ENCODE measurements around the gene CUL2. TPM values are rescaled to one million over a fixed set of nuclear protein-coding genes. Genes with fewer than 3 reads are reported as not detected.
"Not testable (repeated sequence)": the region's sequence is repeated elsewhere in the genome, so short reads cannot be mapped to it uniquely, and the experiment has no call there.

The CUL2 gene
- total RNA-seq, 4 donors from 2014 or later: 12.7 to 21.2 (median 19.5) TPM

DNA sequence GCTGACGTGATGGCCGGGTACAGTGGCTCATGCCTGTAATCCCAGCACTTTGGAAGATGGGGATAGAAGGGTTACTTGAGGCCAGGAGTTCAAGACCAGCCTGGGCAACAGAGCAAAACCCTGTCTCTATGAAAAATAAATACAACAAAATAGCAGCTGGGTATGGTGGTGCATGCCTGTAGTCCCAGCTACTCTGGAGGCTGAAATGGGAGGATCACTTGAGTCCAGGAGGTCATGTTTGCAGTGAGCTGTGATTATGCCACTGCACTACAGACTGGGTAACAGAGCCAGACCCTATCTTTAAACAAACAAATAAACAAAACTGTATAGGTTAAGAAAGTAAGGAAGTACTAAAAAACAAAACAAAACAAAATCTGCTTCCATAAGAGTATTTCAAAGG, 6.2 kb upstream of the CUL2 start:
- no peaks in the 10 kb centered on the region for H3K36me3 ChIP-seq
- no peak for DNase-seq
- peaks cover 0 to 19% (median 0%) of the 10 kb centered on the region in 4 donors for H3K27me3 ChIP-seq
- TF ChIP-seq, protein P1, sequence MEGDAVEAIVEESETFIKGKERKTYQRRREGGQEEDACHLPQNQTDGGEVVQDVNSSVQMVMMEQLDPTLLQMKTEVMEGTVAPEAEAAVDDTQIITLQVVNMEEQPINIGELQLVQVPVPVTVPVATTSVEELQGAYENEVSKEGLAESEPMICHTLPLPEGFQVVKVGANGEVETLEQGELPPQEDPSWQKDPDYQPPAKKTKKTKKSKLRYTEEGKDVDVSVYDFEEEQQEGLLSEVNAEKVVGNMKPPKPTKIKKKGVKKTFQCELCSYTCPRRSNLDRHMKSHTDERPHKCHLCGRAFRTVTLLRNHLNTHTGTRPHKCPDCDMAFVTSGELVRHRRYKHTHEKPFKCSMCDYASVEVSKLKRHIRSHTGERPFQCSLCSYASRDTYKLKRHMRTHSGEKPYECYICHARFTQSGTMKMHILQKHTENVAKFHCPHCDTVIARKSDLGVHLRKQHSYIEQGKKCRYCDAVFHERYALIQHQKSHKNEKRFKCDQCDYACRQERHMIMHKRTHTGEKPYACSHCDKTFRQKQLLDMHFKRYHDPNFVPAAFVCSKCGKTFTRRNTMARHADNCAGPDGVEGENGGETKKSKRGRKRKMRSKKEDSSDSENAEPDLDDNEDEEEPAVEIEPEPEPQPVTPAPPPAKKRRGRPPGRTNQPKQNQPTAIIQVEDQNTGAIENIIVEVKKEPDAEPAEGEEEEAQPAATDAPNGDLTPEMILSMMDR (IDR thresholded peaks at IDR 0.05): no peak
- no peak for TF ChIP-seq POLR2A (IDR thresholded peaks at IDR 0.05)
- intact Hi-C loops (cut with DNase I): no loop called here
- no peaks in the 10 kb centered on the region for H3K9me3 ChIP-seq
- peaks cover 0 to under 1% (median 0%) of the 10 kb centered on the region in 3 donors for H3K4me1 ChIP-seq
- H3K4me3 ChIP-seq: no peak overlapping the region
- WGBS, 2 donors: 72 to 74% methylated on average over 2 of the region's 2 CpGs
- no peak overlapping the region for H3K27ac ChIP-seq

- intact Hi-C loops (cut with DNase I): no loop called here
- H3K27ac ChIP-seq: no peak overlapping the region
- peaks cover 12 to 26% (median 18%) of the 10 kb centered on the region in 3 donors for H3K4me1 ChIP-seq
- DNase-seq: no peak
- TF ChIP-seq POLR2A (IDR thresholded peaks at IDR 0.05): no peak
- TF ChIP-seq, protein P1 (IDR thresholded peaks at IDR 0.05): no peak
- no peaks in the 10 kb centered on the region for H3K36me3 ChIP-seq
- WGBS, 2 donors: 21 to 54% methylated on average over 1 of the region's 1 CpG
- H3K4me3 ChIP-seq: no peak overlapping the region
- H3K9me3 ChIP-seq: no peaks in the 10 kb centered on the region
- peaks cover 0 to 19% (median 0%) of the 10 kb centered on the region in 4 donors for H3K27me3 ChIP-seq
Observed at GRCh38 chr10:35092851-35093250, 2.7 kb upstream of the CUL2 start.

GRCh38 chr10:35091994-35092790, 2.1 kb upstream of the CUL2 start:
- peaks cover 0 to 15% (median 0%) of the 10 kb centered on the region in 4 donors for H3K27me3 ChIP-seq
- intact Hi-C loops (cut with DNase I): no loop called here
- no peak for TF ChIP-seq POLR2A (IDR thresholded peaks at IDR 0.05)
- TF ChIP-seq, protein P1 (IDR thresholded peaks at IDR 0.05): no peak
- no peaks in the 10 kb centered on the region for H3K36me3 ChIP-seq
- no peak overlapping the region for H3K27ac ChIP-seq
- H3K9me3 ChIP-seq: no peaks in the 10 kb centered on the region
- DNase-seq: no peak
- H3K4me3 ChIP-seq: no peak overlapping the region
- H3K4me1 ChIP-seq: peaks cover 12 to 32% (median 25%) of the 10 kb centered on the region in 3 donors
- WGBS, 2 donors: 87 to 96% methylated on average over 8 to 10 of the region's 11 CpGs

DNA sequence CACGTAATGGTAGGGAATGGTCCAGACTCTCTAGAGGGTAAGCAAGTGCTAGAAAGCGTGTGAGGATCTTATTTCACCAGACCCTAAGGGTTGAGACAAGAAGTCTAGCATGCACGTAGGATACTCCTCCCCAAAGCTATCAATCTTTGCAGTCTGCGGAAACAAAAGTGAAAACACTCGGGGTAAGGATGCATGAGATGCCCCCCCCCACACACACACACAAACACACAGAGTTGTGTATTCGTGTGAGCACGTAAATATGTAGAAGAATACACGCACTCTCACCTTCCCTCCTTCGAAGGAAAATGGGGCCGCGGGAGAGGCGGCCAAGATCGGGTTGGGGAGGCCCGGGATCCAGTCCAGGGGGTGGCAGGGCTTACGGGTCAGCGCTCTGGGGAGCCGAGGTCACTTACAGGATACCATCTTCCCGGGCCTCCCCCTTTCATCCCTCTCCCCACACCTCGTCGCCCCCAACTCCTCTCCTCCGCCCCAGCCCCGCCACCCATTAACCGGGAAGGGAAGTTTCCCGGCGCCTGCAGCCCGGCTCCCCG, 455 bp downstream of the CUL2 start:
- Histone ChIP-seq H3K27me3 (no peaks in the 10 kb centered on the region), H3K36me3 (no peaks in the 10 kb centered on the region), H3K27ac (peak overlapping the region; percentile 93 to 97 (median 96)), H3K4me3 (peak overlapping the region; percentile 78 to 98 (median 89)), H3K9me3 (no peaks in the 10 kb centered on the region), H3K4me1 (peaks cover 12 to 48% (median 25%) of the 10 kb centered on the region in 3 donors)
- TF ChIP-seq POLR2A (IDR thresholded peaks at IDR 0.05): no peak
- TF ChIP-seq, protein P1 (IDR thresholded peaks at IDR 0.05): no peak
- intact Hi-C loops (cut with DNase I): no loop called here
- DNase-seq: no peak
- WGBS, 2 donors: 0 to 1% methylated on average over 15 to 20 of the region's 27 CpGs

DNA sequence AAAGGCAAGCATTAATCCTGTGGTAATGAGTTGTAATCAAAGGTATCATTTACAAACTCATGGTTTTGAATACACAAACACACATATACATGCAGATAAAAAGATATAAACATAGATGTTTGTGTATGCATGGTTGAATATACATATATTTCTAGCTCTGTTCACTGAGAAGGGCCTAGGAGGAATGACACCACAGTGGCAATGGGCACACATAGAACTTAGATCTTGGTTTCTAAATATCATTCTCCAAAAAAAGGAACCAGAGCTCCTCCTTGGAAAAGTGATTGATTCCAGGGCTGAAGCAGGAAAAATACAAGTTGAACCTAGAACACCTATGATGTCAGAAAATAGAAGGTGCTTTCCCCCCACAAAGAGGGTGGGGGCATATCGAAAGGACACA, 6.9 kb downstream of the CUL2 start:
- 69 to 83% methylated on average over 1 of the region's 1 CpG for WGBS, 2 donors
- peaks cover 0 to 30% (median 10%) of the 10 kb centered on the region in 3 donors for H3K4me1 ChIP-seq
- TF ChIP-seq, protein P1 (IDR thresholded peaks at IDR 0.05): no peak
- no peak for TF ChIP-seq POLR2A (IDR thresholded peaks at IDR 0.05)
- no peak overlapping the region for H3K27ac ChIP-seq
- H3K36me3 ChIP-seq: peaks cover 0 to 18% (median 0%) of the 10 kb centered on the region in 3 donors
- DNase-seq: no peak
- H3K27me3 ChIP-seq: no peaks in the 10 kb centered on the region
- H3K4me3 ChIP-seq: no peak overlapping the region
- peaks cover 0 to 7% (median 3%) of the 10 kb centered on the region in 3 donors for H3K9me3 ChIP-seq
- intact Hi-C loops (cut with DNase I): no loop called here

DNA sequence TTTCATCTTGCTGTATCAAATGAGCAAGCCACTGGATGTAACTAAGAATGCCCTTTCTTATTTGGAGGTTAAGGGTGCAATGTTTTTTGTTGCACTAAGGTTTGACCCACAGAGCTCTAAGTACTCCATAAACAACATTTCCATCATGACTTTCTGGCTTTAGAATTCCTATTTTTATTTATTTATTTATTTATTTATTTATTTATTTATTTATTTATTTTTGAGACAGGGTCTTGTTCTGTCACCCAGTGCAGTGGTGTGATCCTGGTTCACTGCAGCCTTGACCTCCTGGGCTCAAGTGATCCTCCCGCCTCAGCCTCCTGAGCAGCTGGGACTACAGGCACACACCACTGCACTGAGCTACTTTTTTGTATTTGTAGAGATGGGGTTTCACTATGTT, 9.9 kb downstream of the CUL2 start:
- H3K27me3 ChIP-seq; H3K27ac ChIP-seq; H3K4me3 ChIP-seq; H3K9me3 ChIP-seq; H3K4me1 ChIP-seq; DNase-seq; intact Hi-C loops (cut with DNase I): not testable (repeated sequence)
- H3K36me3 ChIP-seq: peaks cover 0 to 28% (median 0%) of the 10 kb centered on the region in 3 donors
- 100% methylated on average over 1 of the region's 1 CpG; no CpG with 5 or more reads in 1 of the 2 donors for WGBS, 2 donors

Data from esophagus squamous epithelium (tissue), 5 donors.